SH-SY5Y (cell line): ENCODE data around the gene RNF26.

Experiments
- GATA2 ChIP-seq: IDR thresholded peaks from 2 replicates; pipeline ENCODE4 v1.6.1; 2011; ENCODE audit warnings: mild to moderate bottlenecking, low read depth, low read length
- GATA3 ChIP-seq: IDR thresholded peaks from 2 replicates; pipeline ENCODE4 v1.6.1; 2011; ENCODE audit warnings: low read depth, mild to moderate bottlenecking, low read length, moderate library complexity

RNF26 gene

DNA sequence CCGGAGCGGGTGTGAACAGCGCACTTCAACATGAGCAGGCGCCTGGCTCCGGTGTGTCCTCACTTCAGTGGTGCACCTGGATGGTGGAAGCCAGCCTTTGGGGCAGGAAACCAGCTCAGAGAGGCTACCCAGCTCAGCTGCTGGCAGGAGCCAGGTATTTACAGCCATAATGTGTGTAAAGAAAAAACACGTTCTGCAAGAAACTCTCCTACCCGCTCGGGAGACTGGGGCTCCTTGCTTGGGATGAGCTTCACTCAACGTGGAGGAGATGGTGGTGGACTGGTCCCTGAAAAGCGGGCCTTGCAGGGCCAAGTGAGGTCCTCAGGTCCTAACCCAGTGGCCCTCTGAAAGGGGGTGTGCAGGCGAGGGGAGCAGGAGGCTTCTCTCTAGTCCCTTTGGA lies 24.9 kb upstream of the RNF26 start:
- no peak for TF ChIP-seq GATA3
- TF ChIP-seq GATA2: no peak

DNA sequence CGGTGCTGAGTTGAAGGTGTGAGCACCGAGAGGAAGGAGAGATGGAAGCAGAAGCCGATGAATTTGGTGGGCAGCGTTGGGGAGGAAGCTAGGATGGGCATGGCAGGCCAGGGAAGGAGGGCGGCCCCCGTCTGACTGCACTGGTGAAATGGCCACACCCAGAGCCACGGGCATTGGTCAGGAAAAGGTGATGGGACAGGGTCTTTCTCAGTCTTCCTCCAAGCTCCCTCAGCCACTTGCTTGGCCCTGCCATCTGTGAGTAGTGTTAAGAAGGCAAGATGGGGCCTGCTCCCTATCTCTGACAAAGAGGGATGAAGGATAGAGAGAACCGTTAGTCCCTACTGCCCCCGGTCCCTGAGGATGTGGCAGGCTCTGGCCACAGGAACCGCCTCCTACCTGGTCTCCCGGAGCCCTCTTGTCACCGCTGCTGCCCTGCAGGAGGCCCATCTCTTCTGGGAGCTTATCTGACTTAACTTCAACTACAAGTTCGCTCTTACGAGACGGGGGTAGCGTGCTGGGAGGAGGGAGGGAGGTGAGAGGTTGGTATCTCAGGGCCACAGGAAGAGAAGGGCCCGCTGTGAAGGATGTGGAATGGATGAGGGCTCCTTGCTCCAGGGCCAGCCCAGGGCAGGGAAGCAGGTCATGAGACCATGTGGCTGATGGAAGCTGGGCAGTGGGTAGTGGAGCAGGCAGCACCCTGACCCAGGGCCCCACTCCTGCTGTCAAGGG lies 24.2 kb upstream of the RNF26 start:
- TF ChIP-seq GATA3 (no peak), GATA2 (no peak)

DNA sequence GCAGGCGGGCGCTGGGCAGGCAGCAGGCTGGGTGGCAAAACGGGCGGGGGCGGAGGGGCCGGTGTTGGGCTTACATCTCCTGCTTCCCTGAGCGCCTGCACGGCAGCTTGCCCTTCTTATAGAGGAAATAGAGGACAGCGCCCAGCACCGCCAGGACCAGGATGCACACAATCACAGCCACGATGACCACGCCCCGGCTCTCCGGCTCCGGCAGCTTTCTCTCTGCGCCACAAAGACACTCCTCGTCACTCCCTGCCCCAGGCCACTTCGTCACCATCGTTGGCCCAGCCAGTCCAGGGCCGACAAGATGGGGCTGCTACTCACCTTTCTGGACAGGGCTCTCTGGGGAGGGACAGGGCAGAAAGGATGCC lies 23.7 kb upstream of the RNF26 start:
- TF ChIP-seq GATA3 (no peak), GATA2 (no peak)

DNA sequence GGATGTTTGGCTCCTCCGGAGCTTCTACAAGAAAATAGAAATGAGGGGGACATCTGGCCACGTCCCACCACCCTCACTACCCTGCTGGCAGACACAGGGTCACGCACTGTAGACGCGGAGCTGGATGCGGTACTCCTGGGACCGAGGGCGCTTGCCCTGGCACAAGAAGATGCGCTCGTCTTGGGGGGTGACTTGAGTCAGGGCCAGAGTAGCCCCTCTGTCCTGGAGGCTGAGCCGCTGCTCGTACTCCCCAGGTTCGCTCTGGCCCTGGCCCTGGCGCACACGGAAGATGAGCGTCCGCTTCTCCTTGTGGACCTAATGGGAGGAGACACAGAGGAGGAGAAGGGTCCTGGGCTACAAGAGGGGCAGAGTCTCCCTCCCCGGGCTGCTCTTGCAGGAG lies 19.6 kb upstream of the RNF26 start:
- TF ChIP-seq GATA2 (no peak), GATA3 (no peak)

DNA sequence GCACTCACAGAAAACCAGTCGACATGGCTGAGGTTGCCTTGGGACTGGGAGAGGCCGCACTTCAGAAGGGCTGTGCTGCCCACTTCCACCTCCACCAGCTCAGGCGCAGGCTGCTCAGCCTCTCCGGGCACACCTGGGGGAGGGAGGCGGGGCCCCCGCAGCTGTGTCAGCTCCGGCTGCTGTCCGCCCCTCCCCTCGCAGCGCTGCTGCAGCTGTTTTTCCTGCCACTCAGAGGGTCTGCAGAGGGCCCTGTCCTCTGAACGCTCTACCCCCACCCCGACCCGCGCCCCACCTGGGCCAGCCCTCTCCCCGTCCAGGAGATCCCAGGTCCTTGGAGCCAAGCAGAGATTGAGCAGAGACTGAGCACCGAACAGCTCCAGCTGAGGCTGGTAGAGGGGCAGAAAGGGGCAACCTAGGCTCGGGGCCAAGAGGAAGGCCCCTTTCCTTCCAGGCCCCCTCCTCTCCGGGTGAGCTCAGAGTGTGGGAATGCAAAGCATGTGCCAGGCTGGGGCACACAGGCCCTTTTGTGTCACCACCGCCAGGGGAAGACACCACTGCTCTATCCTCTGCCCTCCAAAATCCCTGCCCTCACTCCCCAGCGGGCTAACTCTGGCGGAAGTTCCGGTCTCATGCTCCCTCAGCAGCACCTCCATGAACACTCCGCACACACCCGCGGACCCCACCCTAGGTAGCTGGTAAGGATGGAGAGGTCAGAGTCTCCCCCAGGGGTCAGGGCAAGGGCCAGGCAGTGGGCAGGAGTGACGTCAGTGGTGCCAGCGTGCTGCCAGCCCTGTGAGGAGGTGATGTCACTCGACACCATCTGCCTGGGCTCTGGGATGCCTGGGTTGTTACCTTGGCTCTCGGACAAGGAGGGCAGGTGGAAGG lies 19.0 kb upstream of the RNF26 start:
- TF ChIP-seq GATA3: no peak
- no peak for TF ChIP-seq GATA2

DNA sequence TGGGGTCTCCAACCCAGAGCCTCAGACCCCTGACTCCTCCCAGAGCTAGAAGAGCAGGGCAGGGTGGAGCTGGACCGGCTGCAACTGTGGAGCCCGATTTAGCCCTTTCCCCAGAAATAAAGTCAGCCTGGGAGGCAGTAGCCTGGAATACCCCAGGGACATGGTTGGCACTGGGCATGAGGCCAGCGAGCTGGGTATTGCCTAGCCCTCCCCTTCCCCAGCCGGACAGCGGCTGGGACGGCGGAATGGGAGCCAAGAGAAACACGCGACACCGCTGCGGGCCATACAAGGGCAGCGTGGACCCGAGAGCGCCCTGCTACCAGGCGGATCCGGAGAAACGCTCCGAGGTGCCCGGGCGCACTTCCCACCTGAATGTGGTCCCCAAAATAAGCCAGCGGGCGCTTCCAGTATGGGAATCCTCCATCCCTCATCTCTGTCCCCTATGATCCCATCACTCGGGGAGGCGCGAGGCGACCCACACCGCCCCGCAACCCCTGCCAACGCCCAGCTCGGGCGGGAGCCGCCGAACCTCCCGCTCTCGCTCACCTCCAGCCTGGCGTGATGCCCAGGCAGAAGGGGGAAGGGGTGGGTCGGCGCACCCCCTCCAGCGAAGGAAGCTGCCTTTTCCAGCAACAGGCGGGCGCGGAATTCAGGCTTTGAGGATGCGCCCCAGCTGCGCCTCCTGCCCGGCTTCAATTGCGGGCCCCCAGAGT lies 18.2 kb upstream of the RNF26 start:
- no peak for TF ChIP-seq GATA2
- TF ChIP-seq GATA3: no peak

DNA sequence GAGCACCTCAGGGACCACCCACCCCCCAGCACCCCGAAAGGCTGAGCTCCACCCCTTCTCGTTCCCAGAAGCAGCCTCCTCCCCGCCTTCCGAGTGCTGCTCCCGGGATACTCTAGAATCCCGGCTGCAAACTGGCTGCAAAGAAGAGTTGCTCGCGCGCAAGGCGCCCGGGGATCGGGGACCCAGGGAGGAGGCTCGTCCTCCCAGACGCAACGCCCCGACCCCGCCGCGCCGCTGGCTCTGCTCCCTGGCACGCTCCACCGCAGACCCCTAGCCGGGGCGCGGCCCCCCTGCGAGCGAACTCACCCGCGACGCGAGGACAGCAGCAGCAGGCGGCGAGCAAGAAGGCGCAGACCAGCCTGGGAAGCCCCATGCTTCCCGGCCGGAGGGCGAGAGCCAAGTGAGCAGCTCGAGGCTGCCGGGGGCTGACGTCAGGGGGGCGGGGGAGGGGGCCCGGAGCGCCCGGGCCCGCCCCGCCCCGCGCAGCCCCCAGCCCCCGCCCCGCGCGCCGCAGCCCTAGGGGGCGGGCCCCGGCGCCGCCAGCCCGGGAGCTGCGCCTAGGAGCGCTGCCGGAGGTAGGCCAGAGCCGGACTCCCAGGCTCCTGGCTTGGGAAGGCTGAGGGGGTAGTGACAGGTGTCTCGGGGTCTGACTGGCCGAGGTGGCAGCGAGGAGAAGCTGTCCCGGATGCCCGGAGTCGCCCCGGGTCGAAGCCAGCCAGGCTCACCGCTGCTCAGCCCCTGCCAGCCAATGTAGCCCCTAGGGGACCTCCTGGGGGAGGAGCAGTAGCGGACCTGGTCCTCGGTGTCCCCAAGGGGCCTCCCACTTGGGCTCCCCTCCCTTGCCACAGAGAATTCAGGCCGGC lies 17.4 kb upstream of the RNF26 start, which contains the start of gene MCAM:
TSS of gene MCAM (minus strand) at position 402 of the 863 bp plus-strand sequence. CDS start at position 373, 29 bp downstream.
- TF ChIP-seq GATA3 (no peak), GATA2 (no peak)

DNA sequence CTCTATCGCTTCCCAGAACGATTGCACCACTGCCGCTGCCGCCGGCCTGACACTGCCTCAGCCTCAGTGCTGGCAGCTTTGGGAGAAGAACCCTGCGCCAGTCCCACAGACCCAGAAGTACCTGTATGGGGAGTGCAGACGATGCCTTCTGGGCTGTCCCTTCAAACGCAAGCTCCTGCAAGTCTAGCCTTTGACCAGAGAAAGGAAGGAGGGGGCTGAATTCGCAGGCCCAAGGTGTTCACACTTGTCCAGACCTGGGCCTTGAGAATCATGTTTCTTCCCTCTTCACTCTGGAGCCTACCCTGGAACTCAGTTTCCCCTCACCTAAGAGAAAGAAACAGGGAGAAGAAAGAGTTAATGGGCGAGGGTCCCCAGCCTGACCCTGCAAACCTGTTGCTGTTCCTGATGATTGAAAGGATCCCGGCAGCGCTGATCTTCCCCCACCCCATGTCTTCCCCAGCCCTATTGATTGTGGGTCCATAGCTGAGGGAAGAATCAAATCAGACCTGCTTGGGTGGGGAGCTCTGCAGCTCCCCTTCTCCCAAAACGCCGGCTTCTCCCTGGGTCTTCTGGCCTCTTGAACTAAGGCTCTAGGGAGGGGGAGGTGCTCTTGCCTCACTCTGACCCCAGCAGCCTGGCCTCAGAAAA lies 16.6 kb upstream of the RNF26 start:
- TF ChIP-seq GATA3 (no peak), GATA2 (no peak)

DNA sequence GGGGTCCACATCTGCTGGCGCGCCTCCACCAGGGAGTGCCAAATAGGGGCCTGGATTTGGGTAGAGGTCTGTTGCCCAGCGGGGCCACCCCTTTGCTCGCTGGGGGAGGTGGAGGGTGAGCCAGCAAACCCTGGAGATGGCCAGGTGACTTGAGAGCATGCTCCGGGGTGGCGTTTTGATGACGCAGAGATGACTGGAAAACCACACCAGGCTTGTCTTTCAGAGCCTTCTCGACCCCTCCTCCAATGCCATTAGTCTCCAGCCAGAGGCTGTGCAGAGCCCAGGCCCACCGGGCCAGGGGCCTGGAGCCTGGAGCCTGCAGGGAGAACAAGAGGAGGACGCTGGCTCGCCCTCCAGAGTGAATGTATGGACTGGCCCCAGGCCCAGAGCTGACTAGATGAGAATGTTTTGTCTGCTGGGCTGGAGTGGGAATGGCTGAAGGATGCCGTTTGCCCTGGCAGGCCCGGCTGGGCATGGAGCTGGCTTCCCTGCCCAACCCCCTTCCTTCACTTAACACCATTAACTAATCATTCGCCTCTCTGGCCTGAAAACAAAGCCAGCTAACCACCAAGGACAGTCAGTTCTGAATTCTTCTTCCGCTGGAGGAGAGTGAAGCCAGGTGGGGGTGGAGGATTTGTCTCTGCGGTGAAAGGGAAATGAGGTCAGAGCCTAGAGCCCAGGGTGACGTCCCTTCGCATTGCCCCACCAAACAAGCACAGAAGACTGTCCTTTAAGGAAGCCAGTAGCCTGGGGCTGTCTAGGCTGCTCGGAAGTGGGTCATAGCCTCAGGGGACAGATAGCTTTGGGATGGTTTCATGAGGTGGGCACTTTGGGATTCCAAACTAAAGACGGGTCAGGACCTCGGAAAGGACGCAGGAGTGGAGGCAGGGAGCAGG lies 15.8 kb upstream of the RNF26 start:
- TF ChIP-seq GATA3 (no peak), GATA2 (no peak)

DNA sequence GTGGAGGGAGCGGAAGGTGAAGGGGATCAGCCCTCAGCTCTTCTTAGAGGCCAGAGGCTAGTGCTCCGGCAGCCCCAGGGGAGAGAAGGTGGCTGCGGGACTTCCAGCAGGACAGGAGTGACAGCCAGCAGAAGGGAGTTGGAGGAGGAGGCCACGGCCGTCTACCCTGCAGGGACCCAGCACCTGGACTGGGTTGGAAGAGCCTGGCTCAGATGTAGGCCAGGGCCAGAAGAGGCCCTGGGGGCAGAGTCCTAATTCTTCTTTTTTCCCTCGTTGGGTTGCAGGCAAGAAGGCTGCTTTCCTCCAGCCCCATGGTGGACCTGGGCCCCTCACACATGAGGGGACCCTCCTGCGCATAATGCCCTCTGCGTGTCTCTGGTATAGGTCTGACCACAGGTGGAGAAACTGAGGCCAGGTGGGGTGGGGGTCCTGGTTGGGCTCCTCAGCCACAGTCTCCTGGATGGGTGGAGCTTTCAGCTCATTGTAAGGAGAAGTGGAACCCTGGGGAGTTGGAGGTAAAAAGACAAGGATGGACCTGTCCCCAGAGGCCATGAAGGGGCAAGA lies 15.1 kb upstream of the RNF26 start:
- no peak for TF ChIP-seq GATA2
- TF ChIP-seq GATA3: no peak

DNA sequence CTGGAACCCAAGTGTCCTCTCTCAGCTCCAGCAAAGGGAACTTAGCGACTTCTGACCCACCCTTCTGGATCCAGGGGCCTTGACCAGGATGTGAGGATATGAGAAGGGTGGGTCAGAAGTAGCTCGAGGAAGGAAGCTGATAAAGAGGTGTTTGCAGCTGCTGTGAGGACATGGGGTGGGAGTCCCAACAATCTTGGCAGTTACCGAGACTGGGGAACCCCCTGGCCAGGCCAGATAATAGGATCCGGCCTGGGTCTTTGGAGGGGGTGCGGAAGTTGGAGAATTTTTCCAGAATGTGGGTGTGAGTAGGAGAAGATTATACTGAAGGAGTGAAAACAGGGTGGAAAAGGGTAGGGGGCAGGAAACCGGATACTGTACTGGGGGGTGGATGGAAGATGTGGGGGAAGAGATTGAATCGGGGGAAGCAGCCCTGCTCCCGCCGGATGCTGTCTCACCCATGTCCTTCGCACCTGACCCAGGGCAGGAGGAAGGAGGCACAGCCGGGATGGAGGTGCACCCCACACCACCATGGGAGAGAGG lies 14.6 kb upstream of the RNF26 start:
- TF ChIP-seq GATA2 (no peak), GATA3 (no peak)

DNA sequence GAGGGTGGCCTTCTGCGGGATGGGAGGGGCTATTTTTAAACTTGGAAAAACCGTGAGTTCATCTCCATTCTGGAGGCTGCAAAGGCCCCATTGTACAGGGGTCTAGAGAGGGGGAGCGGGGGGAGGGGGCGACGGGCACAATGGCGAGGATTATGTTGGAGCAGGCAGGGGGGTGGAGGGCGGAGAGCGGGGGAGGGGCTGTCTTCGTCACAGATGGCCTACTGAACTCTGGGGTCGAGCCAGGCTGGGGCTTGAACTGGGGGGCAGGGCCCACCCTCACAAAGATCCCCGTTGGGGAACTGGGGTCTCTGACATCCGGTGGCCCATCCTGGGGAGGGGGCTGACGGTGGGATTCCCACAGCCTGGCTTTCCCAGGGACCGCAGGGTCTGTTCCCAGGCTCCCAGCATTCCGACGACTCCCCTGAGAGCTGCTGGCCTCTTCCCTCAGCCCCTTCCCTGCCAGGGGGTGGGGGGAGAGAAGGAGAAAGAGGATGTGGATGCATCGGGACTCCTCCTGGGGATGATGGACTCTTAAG lies 14.0 kb upstream of the RNF26 start:
- TF ChIP-seq GATA2 (no peak), GATA3 (no peak)
